HG03469 (cell line): ENCODE measurements around the gene ZNF557.
A peak's percentile ranks its signal among the peaks of the same experiment; 100 is the strongest.

Experiments
- ATAC-seq: cut with Tn5 transposase; IDR thresholded peaks from one replicate; pipeline ENCODE4 v1.9.1; 2021; ENCODE audit warnings: mild to moderate bottlenecking, moderate library complexity, moderate number of reproducible peaks; ENCODE audit not compliant: unreplicated experiment

The ZNF557 gene

GRCh38 chr19:7074705-7075282 lies 5.3 kb downstream of the ZNF557 start:
- ATAC-seq = no peak

GRCh38 chr19:7076151-7076550 lies 6.6 kb downstream of the ZNF557 start:
- ATAC-seq = no peak

GRCh38 chr19:7078008-7078407 lies 8.5 kb downstream of the ZNF557 start:
- no peak for ATAC-seq

GRCh38 chr19:7083076-7083956 lies 13.8 kb downstream of the ZNF557 start:
- no peak for ATAC-seq

- ATAC-seq = no peak
Measured at GRCh38 chr19:7088999-7089398, 19.5 kb downstream of the ZNF557 start.

GRCh38 chr19:7098096-7098495 lies 28.6 kb downstream of the ZNF557 start:
- ATAC-seq = no peak

- peak; percentile 60 for ATAC-seq
Measured at GRCh38 chr19:7098701-7099596, 29.4 kb downstream of the ZNF557 start.

GRCh38 chr19:7099597-7099921 lies 30.1 kb downstream of the ZNF557 start:
- ATAC-seq = no peak

- no peak for ATAC-seq
Measured at GRCh38 chr19:7101498-7102253, 32.2 kb downstream of the ZNF557 start.

GRCh38 chr19:7104747-7105447 lies 35.4 kb downstream of the ZNF557 start:
- no peak for ATAC-seq

GRCh38 chr19:7106711-7107657 lies 37.5 kb downstream of the ZNF557 start:
- ATAC-seq = no peak

GRCh38 chr19:7109678-7110289 lies 40.3 kb downstream of the ZNF557 start:
- ATAC-seq = no peak

- ATAC-seq = no peak
Measured at GRCh38 chr19:7112675-7113074, 43.2 kb downstream of the ZNF557 start.

- no peak for ATAC-seq
Measured at GRCh38 chr19:7113233-7113632, 43.7 kb downstream of the ZNF557 start.

GRCh38 chr19:7115721-7116120 lies 46.2 kb downstream of the ZNF557 start:
- ATAC-seq = no peak

- no peak for ATAC-seq
Measured at GRCh38 chr19:7117248-7117647, 47.7 kb downstream of the ZNF557 start.

- no peak for ATAC-seq
Measured at GRCh38 chr19:7119582-7119981, 50.1 kb downstream of the ZNF557 start.

- no peak for ATAC-seq
Measured at GRCh38 chr19:7120499-7120898, 51.0 kb downstream of the ZNF557 start.

- ATAC-seq = no peak
Measured at GRCh38 chr19:7122701-7123100, 53.2 kb downstream of the ZNF557 start.
